Stimulated activated CD8-positive, alpha-beta memory T cell treated with anti-CD3 and anti-CD28 coated beads, Interleukin-15, amount 100 ng/mL, for 1 hour (primary cell): Measurements from ENCODE around the gene FANCL.
"Not testable (repeated sequence)": the region's sequence is repeated elsewhere in the genome, so short reads cannot be mapped to it uniquely, and the experiment has no call there.

Experiments used
- DNase-seq: peaks from one replicate; pipeline ENCODE4 v3.0.0-alpha.2; 2020; ENCODE audit warnings: low read depth

The FANCL gene

GRCh38 chr2:58206785-58207184 is 34.3 kb downstream of the FANCL start:
- DNase-seq, result no peak

GRCh38 chr2:58204195-58204959 is 36.7 kb downstream of the FANCL start:
- no peak for DNase-seq

GRCh38 chr2:58203018-58203417 is 38.1 kb downstream of the FANCL start:
- DNase-seq, result no peak

- no peak for DNase-seq
Measured at GRCh38 chr2:58202404-58202803, 38.7 kb downstream of the FANCL start.

- no peak for DNase-seq
Measured at GRCh38 chr2:58197894-58198293, 43.2 kb downstream of the FANCL start.

GRCh38 chr2:58195662-58196061 is 45.5 kb downstream of the FANCL start:
- no peak for DNase-seq

- no peak for DNase-seq
Measured at GRCh38 chr2:58194458-58194857, 46.7 kb downstream of the FANCL start.

GRCh38 chr2:58187022-58187421 is 54.1 kb downstream of the FANCL start:
- not testable (repeated sequence) for DNase-seq

- DNase-seq, result no peak
Measured at GRCh38 chr2:58186501-58186900, 54.6 kb downstream of the FANCL start.

- DNase-seq, result no peak
Measured at GRCh38 chr2:58182527-58182926, 58.6 kb downstream of the FANCL start.

- no peak for DNase-seq
Measured at GRCh38 chr2:58180635-58181034, 60.5 kb downstream of the FANCL start.

GRCh38 chr2:58180175-58180574 is 61.0 kb downstream of the FANCL start:
- not testable (repeated sequence) for DNase-seq

GRCh38 chr2:58177187-58177586 is 63.9 kb downstream of the FANCL start:
- not testable (repeated sequence) for DNase-seq

GRCh38 chr2:58171831-58172230 is 69.3 kb downstream of the FANCL start:
- not testable (repeated sequence) for DNase-seq

- not testable (repeated sequence) for DNase-seq
Measured at GRCh38 chr2:58170334-58170933, 70.7 kb downstream of the FANCL start.

GRCh38 chr2:58169845-58170244 is 71.3 kb downstream of the FANCL start:
- not testable (repeated sequence) for DNase-seq

GRCh38 chr2:58168130-58168529 is 73.0 kb downstream of the FANCL start:
- not testable (repeated sequence) for DNase-seq

GRCh38 chr2:58163913-58164312 is 77.2 kb downstream of the FANCL start:
- DNase-seq, result no peak

GRCh38 chr2:58158481-58158880 is 82.6 kb downstream of the FANCL start:
- DNase-seq, result no peak

- no peak for DNase-seq
Measured at GRCh38 chr2:58157754-58158153, 83.4 kb downstream of the FANCL start.

- DNase-seq, result no peak
Measured at GRCh38 chr2:58156780-58157179, 84.3 kb downstream of the FANCL start.

GRCh38 chr2:58155160-58155778 is 85.9 kb downstream of the FANCL start:
- DNase-seq, result no peak

GRCh38 chr2:58146707-58147106 is 94.4 kb downstream of the FANCL start:
- DNase-seq, result no peak
